C4-2B (cell line): ENCODE data around the gene TMEM72.

ENCODE experiments used
- ZFX ChIP-seq: fragments of 450-650 bp; IDR thresholded peaks from 2 replicates; pipeline ENCODE4 v1.6.1; 2017
- TF ChIP-seq, protein P1 (sequence below): fragments of 450-650 bp; conservative IDR thresholded peaks from 2 replicates; pipeline ENCODE4 v1.5.1; 2017; ENCODE audit warnings: mild to moderate bottlenecking

DNA sequence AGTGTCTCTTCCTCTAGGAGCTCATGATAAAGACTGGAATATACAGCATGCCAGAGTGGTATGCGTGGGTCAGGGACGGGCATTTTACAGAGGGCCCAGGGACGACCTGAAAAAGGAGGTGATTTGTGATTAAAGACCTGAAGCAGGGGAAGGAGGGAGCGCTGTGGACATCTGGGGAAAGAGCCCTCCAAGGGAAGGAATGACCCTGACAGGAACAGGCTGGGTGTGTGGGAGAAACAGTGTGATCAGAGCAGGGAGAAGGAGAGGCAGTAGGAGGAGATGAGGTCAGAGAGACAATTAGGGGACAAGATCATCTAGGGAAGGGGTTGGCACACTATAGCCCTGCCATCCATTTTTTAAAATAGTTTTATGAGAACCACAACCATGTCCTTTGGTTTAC, 45.1 kb downstream of the TMEM72 start:
- TF ChIP-seq, protein P1, sequence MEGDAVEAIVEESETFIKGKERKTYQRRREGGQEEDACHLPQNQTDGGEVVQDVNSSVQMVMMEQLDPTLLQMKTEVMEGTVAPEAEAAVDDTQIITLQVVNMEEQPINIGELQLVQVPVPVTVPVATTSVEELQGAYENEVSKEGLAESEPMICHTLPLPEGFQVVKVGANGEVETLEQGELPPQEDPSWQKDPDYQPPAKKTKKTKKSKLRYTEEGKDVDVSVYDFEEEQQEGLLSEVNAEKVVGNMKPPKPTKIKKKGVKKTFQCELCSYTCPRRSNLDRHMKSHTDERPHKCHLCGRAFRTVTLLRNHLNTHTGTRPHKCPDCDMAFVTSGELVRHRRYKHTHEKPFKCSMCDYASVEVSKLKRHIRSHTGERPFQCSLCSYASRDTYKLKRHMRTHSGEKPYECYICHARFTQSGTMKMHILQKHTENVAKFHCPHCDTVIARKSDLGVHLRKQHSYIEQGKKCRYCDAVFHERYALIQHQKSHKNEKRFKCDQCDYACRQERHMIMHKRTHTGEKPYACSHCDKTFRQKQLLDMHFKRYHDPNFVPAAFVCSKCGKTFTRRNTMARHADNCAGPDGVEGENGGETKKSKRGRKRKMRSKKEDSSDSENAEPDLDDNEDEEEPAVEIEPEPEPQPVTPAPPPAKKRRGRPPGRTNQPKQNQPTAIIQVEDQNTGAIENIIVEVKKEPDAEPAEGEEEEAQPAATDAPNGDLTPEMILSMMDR = no peak
- no peak for TF ChIP-seq ZFX
